ENCODE data around the gene ZBTB40.

GRCh38 chr1:22452481-22452957 is 868 bp downstream of the ZBTB40 start:
- TF ChIP-seq, protein P1, sequence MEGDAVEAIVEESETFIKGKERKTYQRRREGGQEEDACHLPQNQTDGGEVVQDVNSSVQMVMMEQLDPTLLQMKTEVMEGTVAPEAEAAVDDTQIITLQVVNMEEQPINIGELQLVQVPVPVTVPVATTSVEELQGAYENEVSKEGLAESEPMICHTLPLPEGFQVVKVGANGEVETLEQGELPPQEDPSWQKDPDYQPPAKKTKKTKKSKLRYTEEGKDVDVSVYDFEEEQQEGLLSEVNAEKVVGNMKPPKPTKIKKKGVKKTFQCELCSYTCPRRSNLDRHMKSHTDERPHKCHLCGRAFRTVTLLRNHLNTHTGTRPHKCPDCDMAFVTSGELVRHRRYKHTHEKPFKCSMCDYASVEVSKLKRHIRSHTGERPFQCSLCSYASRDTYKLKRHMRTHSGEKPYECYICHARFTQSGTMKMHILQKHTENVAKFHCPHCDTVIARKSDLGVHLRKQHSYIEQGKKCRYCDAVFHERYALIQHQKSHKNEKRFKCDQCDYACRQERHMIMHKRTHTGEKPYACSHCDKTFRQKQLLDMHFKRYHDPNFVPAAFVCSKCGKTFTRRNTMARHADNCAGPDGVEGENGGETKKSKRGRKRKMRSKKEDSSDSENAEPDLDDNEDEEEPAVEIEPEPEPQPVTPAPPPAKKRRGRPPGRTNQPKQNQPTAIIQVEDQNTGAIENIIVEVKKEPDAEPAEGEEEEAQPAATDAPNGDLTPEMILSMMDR (conservative IDR thresholded peaks at IDR 0.05) = no peak
- no peak for TF ChIP-seq EZH2 (IDR thresholded peaks at IDR 0.05; ENCODE audit: low read depth)
